DND-41 (cell line): Measurements from ENCODE around the gene CDYL2.

Source experiments
- CTCF ChIP-seq: IDR thresholded peaks from 2 replicates; pipeline ENCODE4 v1.5.1; 2012; ENCODE audit warnings: borderline replicate concordance, low read length, moderate library complexity, mild to moderate bottlenecking; ENCODE audit not compliant: poor library complexity, severe bottlenecking; ENCODE audit errors: extremely low read depth
- EZH2 ChIP-seq: IDR thresholded peaks from 3 replicates; pipeline ENCODE4 v1.6.1; 2012; ENCODE audit warnings: borderline replicate concordance, low read depth, mild to moderate bottlenecking, moderate library complexity, low read length, inconsistent platforms; ENCODE audit not compliant: severe bottlenecking

GRCh38 chr16:80628254-80628653 lies 176.1 kb downstream of the CDYL2 start:
- TF ChIP-seq CTCF (no peak), EZH2 (no peak)
